Bronchial epithelial cell (primary cell): Measurements from ENCODE around the gene ATPAF2. TPM values are rescaled to one million over a fixed set of nuclear protein-coding genes. Genes with fewer than 3 reads are reported as not detected.

Experiments used
- DNase-seq: peaks from one replicate; pipeline ENCODE4 v3.0.0-alpha.2; 2010; ENCODE audit warnings: low read depth
- FAIRE-seq: peaks from 2 replicates; lab custom pipeline; 2011; peaks lifted over from hg19 to GRCh38; lab: Jason Lieb, UNC
- H3K27me3 ChIP-seq: 2 replicates; pipeline ENCODE4 v1.5.1; 2011; ENCODE audit warnings: low read length; ENCODE audit not compliant: control insufficient read depth, insufficient read depth
- H3K36me3 ChIP-seq: 2 replicates; pipeline ENCODE4 v1.5.1; 2011; ENCODE audit warnings: low read length; ENCODE audit not compliant: control insufficient read depth, insufficient read depth
- H3K4me3 ChIP-seq: 2 replicates; pipeline ENCODE4 v1.5.1; 2011; ENCODE audit warnings: mild to moderate bottlenecking, low read depth, low read length, control low read depth
- total RNA-seq: library from RNA; depleted of rRNA; stranded (reverse); fragments of >200 nt; gene quantifications from 2 replicates; pipeline ENCODE4 v1.2.1, GENCODE V29; 2014
- TF ChIP-seq, protein P1 (sequence below): IDR thresholded peaks from 2 replicates; pipeline ENCODE4 v1.5.1; 2011; ENCODE audit warnings: mild to moderate bottlenecking, moderate library complexity, low read length, control low read depth, inconsistent platforms; ENCODE audit not compliant: insufficient read depth, severe bottlenecking

ATPAF2 gene
- total RNA-seq, 1 donor from 2014 or later, result 11.3 TPM

DNA sequence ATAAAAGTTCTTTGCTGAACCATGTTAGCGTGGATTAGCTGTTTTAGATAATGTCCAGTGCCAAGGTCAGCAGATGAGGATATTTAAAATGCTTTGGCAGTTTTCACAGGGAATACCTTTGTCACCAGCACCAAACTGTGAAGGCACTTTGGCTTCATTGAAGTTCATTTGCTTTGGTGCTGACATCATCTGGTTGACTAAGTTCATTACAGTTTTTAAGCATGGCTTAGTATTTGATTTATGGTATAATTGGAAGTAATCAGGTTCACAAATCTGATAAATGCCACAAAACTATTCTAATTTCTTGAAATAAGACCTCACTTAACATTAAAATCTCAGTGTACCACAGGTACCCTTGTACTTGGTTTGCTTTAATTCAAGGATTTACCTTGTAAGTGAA, 4.5 kb upstream of the ATPAF2 start:
- FAIRE-seq (no peak), DNase-seq (peak; percentile 35)
- H3K4me3 ChIP-seq, result no peak overlapping the region
- no peaks in the 10 kb centered on the region for H3K27me3 ChIP-seq
- peaks cover 8% of the 10 kb centered on the region for H3K36me3 ChIP-seq
- TF ChIP-seq, protein P1, sequence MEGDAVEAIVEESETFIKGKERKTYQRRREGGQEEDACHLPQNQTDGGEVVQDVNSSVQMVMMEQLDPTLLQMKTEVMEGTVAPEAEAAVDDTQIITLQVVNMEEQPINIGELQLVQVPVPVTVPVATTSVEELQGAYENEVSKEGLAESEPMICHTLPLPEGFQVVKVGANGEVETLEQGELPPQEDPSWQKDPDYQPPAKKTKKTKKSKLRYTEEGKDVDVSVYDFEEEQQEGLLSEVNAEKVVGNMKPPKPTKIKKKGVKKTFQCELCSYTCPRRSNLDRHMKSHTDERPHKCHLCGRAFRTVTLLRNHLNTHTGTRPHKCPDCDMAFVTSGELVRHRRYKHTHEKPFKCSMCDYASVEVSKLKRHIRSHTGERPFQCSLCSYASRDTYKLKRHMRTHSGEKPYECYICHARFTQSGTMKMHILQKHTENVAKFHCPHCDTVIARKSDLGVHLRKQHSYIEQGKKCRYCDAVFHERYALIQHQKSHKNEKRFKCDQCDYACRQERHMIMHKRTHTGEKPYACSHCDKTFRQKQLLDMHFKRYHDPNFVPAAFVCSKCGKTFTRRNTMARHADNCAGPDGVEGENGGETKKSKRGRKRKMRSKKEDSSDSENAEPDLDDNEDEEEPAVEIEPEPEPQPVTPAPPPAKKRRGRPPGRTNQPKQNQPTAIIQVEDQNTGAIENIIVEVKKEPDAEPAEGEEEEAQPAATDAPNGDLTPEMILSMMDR, result peak; percentile 18

DNA sequence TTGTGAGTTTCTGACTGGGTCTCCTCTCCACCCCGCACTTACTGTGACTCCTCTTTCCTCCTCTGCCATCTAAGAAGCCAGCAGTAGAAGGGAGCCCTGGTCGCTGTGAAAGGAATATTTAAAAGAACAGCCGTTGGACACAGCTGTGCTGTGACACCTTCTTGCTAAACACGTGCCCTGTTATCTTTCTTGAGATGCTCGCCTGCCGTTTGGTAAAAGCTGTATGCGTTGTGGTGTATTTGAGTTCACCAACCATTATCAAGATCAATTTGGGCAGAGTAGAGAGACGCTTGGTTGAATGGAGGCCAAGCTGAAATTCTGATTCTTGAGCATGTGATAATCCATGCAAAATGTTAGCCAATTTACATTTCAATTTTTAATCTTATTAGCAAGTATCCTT, 4.0 kb upstream of the ATPAF2 start:
- Histone ChIP-seq H3K27me3 (no peaks in the 10 kb centered on the region), H3K4me3 (no peak overlapping the region), H3K36me3 (peaks cover 8% of the 10 kb centered on the region)
- TF ChIP-seq, protein P1, result no peak
- FAIRE-seq (no peak), DNase-seq (no peak)

DNA sequence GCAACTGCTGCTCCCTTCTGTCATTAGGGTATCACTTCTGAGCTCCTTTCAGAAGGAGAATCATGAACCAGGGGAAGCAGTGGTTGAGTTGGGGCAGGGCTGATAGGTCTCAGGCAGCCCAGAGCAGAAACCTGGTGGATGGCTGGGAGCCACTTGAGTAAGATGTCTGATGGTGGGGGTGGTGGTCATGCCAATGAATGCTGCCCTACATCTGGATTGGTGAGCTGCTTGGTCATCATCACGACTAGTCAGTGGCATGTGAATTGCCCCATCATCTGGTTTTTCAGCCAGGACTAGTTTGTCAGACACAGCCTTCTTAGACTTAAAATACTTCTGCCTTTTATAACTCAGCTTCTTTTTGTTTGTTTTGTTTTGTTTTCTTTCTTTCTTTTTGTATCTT, 2.8 kb upstream of the ATPAF2 start:
- FAIRE-seq (no peak), DNase-seq (peak; percentile 91)
- H3K36me3 ChIP-seq, result peaks cover 5% of the 10 kb centered on the region
- TF ChIP-seq, protein P1, result no peak
- no peaks in the 10 kb centered on the region for H3K27me3 ChIP-seq
- H3K4me3 ChIP-seq, result no peak overlapping the region

DNA sequence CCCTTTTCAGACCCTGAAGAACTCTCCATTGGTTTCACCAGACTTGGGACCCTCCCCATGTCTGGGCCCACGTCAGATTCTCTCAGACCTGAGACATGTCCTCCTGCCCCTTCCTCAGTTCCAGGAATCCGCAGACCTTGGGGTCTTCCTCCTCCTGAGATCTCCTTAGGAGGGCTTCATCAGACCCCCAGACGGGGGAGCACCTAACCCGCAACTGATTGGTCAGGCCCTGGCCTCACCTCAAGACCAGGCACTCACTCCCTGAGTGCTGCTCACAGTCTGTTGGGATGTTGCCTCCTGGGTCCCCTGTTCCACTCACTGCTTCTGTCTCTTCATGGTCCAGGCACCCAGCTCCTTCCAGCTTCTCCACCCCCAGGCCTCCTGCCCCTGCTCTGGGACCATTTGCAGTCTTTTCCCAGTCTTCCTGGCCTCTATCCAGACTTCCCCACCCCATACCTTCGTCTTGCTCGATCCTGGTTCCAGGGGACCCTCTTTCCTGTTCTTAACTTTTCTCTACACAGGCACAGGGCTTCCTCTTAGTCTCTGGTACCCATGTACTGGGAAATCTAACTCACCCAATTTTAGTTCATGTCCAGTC, 1.4 kb upstream of the ATPAF2 start:
- Histone ChIP-seq H3K4me3 (peak overlapping the region; percentile 76), H3K36me3 (peaks cover 3% of the 10 kb centered on the region), H3K27me3 (no peaks in the 10 kb centered on the region)
- FAIRE-seq, result no peak
- no peak for DNase-seq
- TF ChIP-seq, protein P1, result no peak

DNA sequence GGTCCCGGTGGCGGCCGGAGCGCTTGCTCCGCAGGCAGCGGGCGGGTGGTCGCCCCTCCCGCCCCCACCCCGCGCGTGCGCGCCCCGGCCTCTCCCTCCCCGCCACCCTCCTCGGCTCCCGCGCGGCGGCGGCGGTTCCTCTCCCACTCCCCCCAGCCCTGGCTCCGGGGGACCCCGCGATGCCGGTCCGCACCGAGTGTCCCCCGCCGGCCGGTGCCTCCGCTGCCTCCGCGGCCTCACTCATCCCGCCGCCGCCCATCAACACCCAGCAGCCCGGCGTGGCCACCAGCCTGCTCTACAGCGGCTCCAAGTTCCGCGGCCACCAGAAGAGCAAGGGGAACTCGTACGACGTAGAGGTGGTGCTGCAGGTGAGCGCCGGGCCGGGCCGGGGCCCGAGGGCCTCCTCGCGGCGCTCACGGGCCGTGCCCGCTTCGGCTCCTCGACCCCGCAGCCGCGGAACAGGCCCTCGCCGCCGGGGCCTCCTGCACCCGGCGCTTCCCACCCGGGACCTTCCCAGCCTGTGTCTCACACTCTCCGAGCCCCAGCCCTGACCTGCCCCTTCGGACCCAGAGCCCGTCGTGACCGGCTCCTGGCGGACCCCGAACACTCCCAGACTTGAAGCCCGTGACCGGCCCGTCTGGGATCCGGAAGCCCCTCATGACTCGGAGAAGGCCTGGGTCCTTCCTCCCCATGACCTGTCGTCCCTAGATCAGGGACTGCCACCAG, 730 bp upstream of the ATPAF2 start:
- FAIRE-seq (no peak), DNase-seq (no peak)
- H3K36me3 ChIP-seq, result peaks cover 2% of the 10 kb centered on the region
- TF ChIP-seq, protein P1, result no peak
- peak overlapping the region; percentile 76 for H3K4me3 ChIP-seq
- no peaks in the 10 kb centered on the region for H3K27me3 ChIP-seq
